Hepatocyte (in vitro differentiated cells): ENCODE data around the gene DLEC1. TPM values are rescaled to one million over a fixed set of nuclear protein-coding genes. Genes with fewer than 3 reads are reported as not detected.

Experiments
- DNase-seq: peaks from one replicate; pipeline ENCODE4 v3.0.0-alpha.2; 2016; ENCODE audit warnings: low spot score
- H2AFZ ChIP-seq: fragments of 200-600 bp; sonication (generic); 2 replicates; pipeline ENCODE4 v1.6.0; 2016; ENCODE audit warnings: antibody characterized with exemption, mild to moderate bottlenecking
- H3K27ac ChIP-seq: fragments of 200-600 bp; sonication (generic); 2 replicates; pipeline ENCODE4 v1.5.1; 2016; ENCODE audit warnings: mild to moderate bottlenecking
- H3K27me3 ChIP-seq: fragments of 200-600 bp; sonication (generic); 2 replicates; pipeline ENCODE4 v1.6.1; 2016
- H3K36me3 ChIP-seq: fragments of 200-600 bp; sonication (generic); replicated peaks from 2 replicates; pipeline ENCODE4 v1.5.1; 2016; ENCODE audit warnings: low read depth; ENCODE audit not compliant: insufficient read depth
- H3K4me1 ChIP-seq: fragments of 200-600 bp; sonication (generic); 2 replicates; pipeline ENCODE4 v1.5.1; 2016; ENCODE audit warnings: mild to moderate bottlenecking, moderate library complexity; ENCODE audit not compliant: insufficient read depth
- H3K4me2 ChIP-seq: fragments of 200-600 bp; sonication (generic); 2 replicates; pipeline ENCODE4 v1.6.0; 2016
- H3K4me3 ChIP-seq: fragments of 200-600 bp; sonication (generic); 2 replicates; pipeline ENCODE4 v1.5.1; 2016; ENCODE audit warnings: mild to moderate bottlenecking
- H3K79me2 ChIP-seq: fragments of 200-600 bp; sonication (generic); 2 replicates; pipeline ENCODE4 v1.6.0; 2017; ENCODE audit warnings: mild to moderate bottlenecking
- H3K9me2 ChIP-seq: fragments of 200-600 bp; sonication (generic); replicated peaks from 2 replicates; pipeline ENCODE4 v1.6.0; 2017; ENCODE audit warnings: mild to moderate bottlenecking; ENCODE audit not compliant: insufficient read depth
- H3K9me3 ChIP-seq: fragments of 200-600 bp; sonication (generic); 2 replicates; pipeline ENCODE4 v1.5.1; 2016; ENCODE audit warnings: low read depth, mild to moderate bottlenecking
- H4K20me1 ChIP-seq: fragments of 200-600 bp; sonication (generic); 2 replicates; pipeline ENCODE4 v1.6.0; 2016; ENCODE audit warnings: mild to moderate bottlenecking; ENCODE audit not compliant: insufficient read depth, poor library complexity, severe bottlenecking
- EZH2 ChIP-seq: fragments of 200-600 bp; sonication (generic); IDR thresholded peaks from 2 replicates; pipeline ENCODE4 v1.6.1; 2016; ENCODE audit warnings: antibody characterized with exemption, mild to moderate bottlenecking, borderline replicate concordance
- EZH2phosphoT487 ChIP-seq: fragments of 200-600 bp; sonication (generic); IDR thresholded peaks from one replicate; pipeline ENCODE4 v1.6.1; 2018; ENCODE audit warnings: antibody characterized with exemption, mild to moderate bottlenecking, low read depth, moderate library complexity; ENCODE audit not compliant: unreplicated experiment, severe bottlenecking
- WGBS: methylation state at CpG from one replicate; pipeline ENCODE4 v1.1.6; 2016; ENCODE audit warnings: low lambda C conversion rate; ENCODE audit errors: missing lambda C conversion rate; 5-methylcytosine and 5-hydroxymethylcytosine counted together
- polyA plus RNA-seq: library from polyadenylated mRNA; unstranded; fragments of >200 nt; fragmentation: Nextera tagmentation; extraction: Ambion mirVana; gene quantifications from 2 replicates; pipeline ENCODE4 v1.2.1, GENCODE V29; 2016
- total RNA-seq: library from RNA; depleted of rRNA; stranded (reverse); fragments of >200 nt; gene quantifications from 2 replicates; pipeline ENCODE4 v1.2.3, GENCODE V29; 2014
- TF ChIP-seq, protein P1 (sequence below): fragments of 200-600 bp; sonication (generic); IDR thresholded peaks from 2 replicates; pipeline ENCODE4 v1.5.1; 2016; ENCODE audit warnings: antibody characterized with exemption, mild to moderate bottlenecking; ENCODE audit not compliant: poor library complexity

DLEC1 gene
- total and polyA plus RNA-seq, 2 experiments from 2014 or later, result 0.23 to 1.5 TPM

DNA sequence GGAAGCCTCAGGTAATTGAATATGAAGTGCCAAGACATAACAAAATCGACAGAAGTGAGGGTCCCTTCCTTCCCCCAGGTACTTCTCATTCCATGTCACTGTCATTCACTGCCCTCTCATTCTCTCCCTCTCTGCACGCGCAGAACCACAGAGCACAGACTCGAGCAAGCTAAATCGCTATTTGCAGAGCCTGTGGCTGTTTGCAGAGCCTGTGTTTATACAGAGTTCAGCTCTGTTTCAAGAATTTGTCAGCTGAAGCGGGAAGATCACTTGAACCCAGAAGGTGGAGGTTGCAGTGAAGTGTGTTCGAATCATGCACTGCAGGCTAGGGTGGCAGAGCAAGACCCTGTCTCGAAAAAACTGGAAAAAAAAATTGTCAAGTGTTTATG lies 45.9 kb upstream of the DLEC1 start:
- H3K9me2 ChIP-seq, result no peaks in the 10 kb centered on the region
- H3K4me1 ChIP-seq, result peaks cover 48% of the 10 kb centered on the region
- whole genome bisulfite sequencing, result 51% methylated on average over 8 of the region's 8 CpGs
- H3K79me2 ChIP-seq, result peaks cover 13% of the 10 kb centered on the region
- H3K4me3 ChIP-seq, result no peak overlapping the region
- H3K36me3 ChIP-seq, result no peaks in the 10 kb centered on the region
- H3K27ac ChIP-seq, result peak overlapping the region; percentile 99
- peak overlapping the region; percentile 84 for H3K4me2 ChIP-seq
- TF ChIP-seq EZH2phosphoT487 (no peak), EZH2 (no peak)
- TF ChIP-seq, protein P1, sequence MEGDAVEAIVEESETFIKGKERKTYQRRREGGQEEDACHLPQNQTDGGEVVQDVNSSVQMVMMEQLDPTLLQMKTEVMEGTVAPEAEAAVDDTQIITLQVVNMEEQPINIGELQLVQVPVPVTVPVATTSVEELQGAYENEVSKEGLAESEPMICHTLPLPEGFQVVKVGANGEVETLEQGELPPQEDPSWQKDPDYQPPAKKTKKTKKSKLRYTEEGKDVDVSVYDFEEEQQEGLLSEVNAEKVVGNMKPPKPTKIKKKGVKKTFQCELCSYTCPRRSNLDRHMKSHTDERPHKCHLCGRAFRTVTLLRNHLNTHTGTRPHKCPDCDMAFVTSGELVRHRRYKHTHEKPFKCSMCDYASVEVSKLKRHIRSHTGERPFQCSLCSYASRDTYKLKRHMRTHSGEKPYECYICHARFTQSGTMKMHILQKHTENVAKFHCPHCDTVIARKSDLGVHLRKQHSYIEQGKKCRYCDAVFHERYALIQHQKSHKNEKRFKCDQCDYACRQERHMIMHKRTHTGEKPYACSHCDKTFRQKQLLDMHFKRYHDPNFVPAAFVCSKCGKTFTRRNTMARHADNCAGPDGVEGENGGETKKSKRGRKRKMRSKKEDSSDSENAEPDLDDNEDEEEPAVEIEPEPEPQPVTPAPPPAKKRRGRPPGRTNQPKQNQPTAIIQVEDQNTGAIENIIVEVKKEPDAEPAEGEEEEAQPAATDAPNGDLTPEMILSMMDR, result no peak
- DNase-seq, result no peak
- H3K27me3 ChIP-seq, result no peaks in the 10 kb centered on the region
- no peaks in the 10 kb centered on the region for H3K9me3 ChIP-seq
- H2AFZ ChIP-seq, result no peak overlapping the region
- H4K20me1 ChIP-seq, result no peaks in the 10 kb centered on the region

DNA sequence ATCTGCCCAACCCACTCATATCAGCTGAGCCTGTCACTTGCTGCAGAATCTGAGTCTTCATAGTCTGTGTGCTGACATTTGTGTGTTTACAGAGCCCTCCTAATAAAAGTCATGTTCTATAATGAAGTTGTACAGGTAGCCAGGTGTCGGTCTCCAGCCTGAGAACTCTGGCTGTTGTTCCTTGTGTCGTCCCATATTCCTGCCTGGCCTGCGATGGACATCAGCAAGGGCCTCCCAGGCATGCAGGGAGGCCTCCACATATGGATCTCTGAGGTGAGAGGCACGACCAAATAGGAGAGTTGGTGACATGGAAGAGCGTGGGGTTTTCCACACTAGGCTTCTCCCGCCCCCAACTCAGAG lies 45.6 kb upstream of the DLEC1 start:
- H3K9me3 ChIP-seq, result no peaks in the 10 kb centered on the region
- TF ChIP-seq EZH2 (no peak), EZH2phosphoT487 (no peak)
- TF ChIP-seq, protein P1, result no peak
- no peak for DNase-seq
- H3K27me3 ChIP-seq, result no peaks in the 10 kb centered on the region
- 69% methylated on average over 5 of the region's 6 CpGs for WGBS
- H3K27ac ChIP-seq, result peak overlapping the region; percentile 99
- H3K36me3 ChIP-seq, result no peaks in the 10 kb centered on the region
- no peaks in the 10 kb centered on the region for H4K20me1 ChIP-seq
- H3K9me2 ChIP-seq, result no peaks in the 10 kb centered on the region
- peak overlapping the region; percentile 73 for H2AFZ ChIP-seq
- peak overlapping the region; percentile 84 for H3K4me2 ChIP-seq
- H3K4me3 ChIP-seq, result no peak overlapping the region
- peaks cover 13% of the 10 kb centered on the region for H3K79me2 ChIP-seq
- peaks cover 50% of the 10 kb centered on the region for H3K4me1 ChIP-seq

DNA sequence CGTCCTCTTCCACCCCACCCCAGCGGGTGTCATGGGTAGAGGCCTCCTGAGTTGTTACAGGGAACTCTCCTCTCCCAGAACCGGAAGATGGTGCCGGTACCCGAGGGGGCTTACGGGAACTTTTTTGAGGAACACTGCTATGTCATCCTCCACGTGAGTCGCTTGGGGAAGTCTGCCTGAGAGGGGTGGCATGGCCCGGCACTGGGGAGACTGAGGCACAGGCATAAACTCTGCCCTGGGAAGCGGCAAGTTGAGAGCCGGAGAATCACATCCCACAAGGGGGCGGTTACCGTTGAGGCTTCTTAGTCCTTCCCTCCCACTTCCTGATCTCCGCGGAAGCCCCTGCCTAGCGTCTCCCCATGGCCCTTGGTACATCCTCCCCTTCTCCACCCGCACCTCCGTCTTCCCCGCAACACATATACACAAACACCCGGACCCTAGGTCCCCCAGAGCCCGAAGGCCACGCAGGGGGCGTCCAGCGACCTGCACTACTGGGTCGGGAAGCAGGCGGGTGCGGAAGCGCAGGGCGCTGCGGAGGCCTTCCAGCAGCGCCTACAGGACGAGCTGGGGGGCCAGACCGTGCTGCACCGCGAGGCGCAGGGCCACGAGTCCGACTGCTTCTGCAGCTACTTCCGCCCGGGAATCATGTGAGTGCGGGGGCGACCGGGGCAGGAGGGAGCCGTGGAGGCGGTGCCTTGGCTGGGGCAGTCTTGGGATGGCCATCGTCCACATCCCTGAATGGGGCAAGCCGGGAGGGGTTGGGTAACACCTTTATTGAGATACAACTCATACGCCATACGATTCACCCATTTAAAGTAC lies 45.0 kb upstream of the DLEC1 start:
- H3K27ac ChIP-seq, result peak overlapping the region; percentile 99
- WGBS, result 13% methylated on average over 46 of the region's 49 CpGs
- no peaks in the 10 kb centered on the region for H4K20me1 ChIP-seq
- H3K4me3 ChIP-seq, result peak overlapping the region; percentile 59
- TF ChIP-seq EZH2phosphoT487 (no peak), EZH2 (no peak)
- TF ChIP-seq, protein P1, result no peak
- H3K27me3 ChIP-seq, result no peaks in the 10 kb centered on the region
- peaks cover 7% of the 10 kb centered on the region for H3K79me2 ChIP-seq
- peak; percentile 88 for DNase-seq
- no peaks in the 10 kb centered on the region for H3K36me3 ChIP-seq
- H3K9me2 ChIP-seq, result no peaks in the 10 kb centered on the region
- peaks cover 53% of the 10 kb centered on the region for H3K4me1 ChIP-seq
- H3K4me2 ChIP-seq, result peak overlapping the region; percentile 84
- no peaks in the 10 kb centered on the region for H3K9me3 ChIP-seq
- peak overlapping the region; percentile 73 for H2AFZ ChIP-seq
